CD4-positive, alpha-beta T cell treated with Interferon gamma for 1 hour (primary cell): Measurements from ENCODE around the gene ARHGAP28.

Experiments
- DNase-seq: peaks from one replicate; pipeline ENCODE4 v3.0.0-alpha.2; 2020

Gene ARHGAP28

DNA sequence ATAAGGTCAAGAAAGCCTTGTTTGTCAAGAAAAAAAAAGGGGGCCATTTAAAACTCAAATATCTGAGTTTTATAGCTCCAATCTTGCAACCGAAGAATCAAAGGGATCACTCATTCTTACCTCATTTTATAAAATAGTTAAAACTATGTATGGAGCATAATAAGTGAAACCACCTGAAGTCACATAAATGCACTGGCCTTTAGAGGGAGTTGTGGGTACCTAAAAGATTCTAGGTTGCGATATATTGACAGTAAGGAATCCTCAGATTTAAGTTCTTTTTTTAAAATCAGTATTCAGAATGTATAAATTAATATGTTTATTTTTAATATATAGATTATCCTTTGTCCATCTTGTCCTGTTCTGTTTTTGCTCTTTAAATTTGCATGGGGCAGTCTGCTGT, 3.4 kb downstream of the ARHGAP28 start:
- no peak for DNase-seq

DNA sequence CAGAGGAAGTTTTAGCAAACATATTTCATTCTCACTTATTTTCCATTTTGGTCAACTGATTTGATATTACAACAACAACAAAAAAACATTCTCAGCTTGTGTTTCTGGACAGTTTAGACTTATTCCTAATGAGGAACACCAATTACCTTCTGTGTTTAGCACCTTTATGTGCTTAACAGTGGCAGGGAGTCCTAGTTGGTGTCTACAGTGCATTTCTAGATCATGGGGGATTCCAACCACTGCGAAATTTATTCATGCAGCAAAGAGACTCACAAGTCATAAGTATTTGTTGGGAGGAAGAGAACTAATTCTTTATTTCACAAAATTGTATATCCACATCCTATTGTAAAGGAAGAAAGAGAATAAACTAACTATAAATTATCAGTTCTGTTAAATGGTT, 4.2 kb downstream of the ARHGAP28 start:
- no peak for DNase-seq

DNA sequence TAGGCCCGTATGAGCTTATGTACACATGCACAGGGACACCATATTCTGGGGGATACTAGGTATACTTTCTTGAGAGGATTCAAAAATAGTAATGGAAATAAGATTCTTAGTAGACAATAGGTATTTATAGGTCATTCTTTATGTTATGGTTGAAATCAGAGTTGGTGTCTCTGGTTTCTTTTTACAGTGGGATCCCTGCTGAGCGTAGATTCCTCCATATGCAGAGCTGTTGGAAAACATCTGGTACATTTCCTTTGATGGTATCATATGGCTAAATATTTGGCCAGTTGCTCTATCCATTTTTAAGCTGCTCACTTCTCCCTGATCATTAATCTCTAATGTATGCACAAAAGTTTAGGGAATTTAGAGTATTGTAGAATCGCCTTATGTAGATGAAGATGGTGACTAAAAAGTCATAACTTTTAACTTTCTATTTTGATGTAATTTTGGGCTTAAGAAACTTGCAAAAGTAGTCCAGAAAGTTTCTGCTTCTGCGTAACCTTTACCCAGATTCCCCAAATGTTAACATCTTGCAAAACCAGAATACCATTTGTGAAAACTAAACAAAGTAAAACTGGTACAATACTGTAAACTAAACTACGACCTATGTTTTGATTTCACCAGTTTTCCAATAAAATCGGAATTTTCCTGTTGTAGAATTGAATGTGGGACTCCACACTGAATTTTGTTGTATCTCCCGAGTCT, 5.4 kb downstream of the ARHGAP28 start:
- no peak for DNase-seq

DNA sequence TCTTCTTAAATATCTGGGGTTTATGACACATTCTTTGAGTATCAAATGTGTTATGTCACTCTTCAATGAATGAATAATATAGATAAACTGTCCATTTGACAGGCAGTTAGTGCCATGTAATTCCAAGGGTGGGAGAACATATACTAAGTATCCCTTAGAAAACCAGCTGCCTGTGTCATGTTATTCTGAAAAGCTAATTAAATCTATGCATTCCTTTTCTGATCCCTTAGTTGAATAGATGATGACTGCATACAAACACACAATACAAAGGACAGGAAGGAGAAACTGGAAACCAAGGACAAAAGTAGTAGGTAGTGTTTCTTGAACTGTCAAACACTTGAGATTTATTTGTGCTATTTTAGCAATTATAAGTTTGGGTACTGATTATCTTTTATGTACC, 8.3 kb downstream of the ARHGAP28 start:
- no peak for DNase-seq

DNA sequence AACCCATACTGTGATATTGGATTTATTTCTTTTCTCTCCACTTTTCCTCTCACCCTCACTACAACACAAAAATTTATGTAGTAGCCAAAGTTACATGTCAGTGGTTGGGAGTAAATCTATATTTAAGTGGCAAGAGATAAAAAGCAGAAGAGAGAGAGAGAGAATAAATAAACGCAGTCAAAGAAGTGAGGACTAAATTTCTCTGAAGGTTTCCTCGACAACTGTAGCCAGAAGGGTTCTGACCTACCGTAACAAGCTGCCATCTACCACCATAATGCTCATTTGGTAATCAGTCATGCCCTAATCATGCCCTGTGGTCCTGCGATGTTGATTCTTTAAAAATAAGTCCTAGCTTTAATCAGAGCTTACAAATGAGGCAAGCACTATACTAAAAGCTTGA, 9.1 kb downstream of the ARHGAP28 start:
- DNase-seq, result no peak

DNA sequence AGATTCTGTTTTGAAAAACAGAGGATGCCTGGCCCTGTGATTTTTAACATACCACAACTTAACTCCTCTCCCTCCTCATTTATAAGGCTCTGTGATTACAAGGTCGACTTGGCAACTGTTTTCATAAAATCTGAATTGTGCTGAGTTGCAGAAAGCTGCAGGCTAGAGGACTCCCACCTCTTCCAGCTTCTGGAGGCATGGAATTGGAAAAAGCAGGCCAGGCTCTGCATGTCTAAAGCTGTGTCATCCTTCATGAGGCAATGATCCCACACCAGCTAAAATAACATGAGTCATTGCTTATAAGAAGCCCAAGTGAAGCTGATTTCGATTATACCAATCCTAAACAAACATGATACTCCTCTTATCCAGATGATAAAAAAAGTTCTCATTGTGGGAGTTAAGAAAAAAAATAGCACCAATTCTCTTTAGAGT, 11.7 kb downstream of the ARHGAP28 start:
- DNase-seq, result no peak

DNA sequence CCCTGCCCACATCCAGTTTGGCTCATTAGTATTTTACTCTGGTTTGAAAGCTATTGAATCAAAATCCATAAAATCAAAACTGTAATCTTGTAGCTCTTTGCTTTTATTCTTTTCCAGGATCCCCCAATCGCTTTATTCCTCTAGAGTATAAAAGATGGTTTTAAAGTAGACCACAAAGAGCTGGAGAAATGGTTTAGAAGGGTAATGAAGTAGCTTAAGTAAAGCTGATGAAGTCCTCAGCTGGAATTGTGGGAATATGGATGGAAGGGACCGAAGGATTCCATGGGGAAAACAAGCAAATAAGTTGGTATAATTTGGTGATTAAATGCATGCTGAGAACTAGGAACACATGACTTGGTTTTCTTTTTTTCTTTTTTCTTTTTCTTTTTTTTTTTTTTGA, 12.3 kb downstream of the ARHGAP28 start:
- no peak for DNase-seq

DNA sequence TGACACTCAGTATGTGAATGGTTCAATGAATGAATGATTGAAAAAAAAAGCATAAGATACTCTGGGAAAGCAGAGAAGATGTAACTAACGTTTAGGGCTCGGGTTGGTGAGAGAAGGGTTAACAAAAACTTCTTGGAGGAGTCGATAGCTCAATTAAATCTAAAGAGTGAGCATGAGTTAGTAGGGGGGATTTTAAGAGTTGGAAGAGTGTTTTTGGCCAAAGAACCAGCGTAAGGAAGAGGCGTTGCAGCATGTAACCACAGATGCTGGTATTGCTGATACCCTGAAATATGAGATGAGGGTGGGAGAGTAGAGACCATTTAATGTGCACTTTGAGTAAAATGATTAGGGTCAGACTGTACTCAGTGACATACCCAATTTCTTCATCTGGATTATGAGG, 14.5 kb downstream of the ARHGAP28 start:
- DNase-seq, result no peak

DNA sequence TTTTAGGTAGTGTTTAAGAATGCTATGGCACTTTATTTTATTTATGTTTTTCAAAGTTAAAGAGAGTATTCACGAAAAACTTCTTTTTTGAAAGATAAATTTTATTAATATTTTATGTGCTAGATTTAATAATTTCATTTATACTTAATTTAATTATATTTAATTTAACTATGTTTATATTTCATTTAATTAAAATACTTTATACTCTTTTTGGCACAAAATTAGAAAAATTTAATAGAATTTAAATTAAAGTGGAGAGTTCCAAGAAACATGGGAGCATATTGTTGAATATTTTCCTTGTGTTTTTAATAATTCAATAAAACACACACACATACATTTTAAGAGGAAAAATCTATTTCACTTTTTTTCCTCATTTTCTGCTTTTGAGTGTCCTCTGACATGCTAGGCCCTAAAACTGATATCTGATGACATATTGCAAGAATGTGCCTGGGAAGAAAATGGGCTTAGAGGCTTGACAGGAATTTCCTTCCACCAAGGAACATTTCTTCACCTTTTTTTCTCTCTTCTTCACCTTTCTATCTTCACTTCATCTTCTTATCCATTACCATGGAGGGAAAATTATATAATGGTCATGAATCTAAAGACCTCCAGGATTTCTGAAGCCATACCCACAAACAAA, 15.4 kb downstream of the ARHGAP28 start:
- DNase-seq, result no peak

DNA sequence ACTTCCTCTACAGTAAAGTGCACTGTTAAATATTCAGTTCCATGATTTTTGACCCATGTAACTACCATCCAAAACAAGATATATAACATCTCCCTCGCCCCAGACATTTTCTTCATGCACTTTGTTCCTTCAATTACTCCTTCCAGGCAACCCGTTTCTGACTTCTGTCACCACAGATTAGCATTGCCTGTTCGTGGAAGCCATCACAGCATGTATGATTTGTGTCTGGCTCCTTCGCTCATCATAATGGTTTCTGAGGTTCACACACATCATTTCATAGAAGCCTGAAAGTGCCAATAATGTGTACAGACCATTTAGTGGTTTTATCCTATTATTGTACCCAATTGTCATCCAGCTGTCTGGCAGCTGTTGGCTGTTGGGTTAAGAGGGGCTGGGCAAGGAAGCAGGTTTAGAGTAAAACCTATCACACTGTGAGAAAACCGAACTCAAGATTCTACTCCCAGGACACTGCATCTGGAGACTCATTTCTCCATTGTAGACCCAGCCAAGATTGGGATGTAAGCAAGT, 16.1 kb downstream of the ARHGAP28 start:
- no peak for DNase-seq

DNA sequence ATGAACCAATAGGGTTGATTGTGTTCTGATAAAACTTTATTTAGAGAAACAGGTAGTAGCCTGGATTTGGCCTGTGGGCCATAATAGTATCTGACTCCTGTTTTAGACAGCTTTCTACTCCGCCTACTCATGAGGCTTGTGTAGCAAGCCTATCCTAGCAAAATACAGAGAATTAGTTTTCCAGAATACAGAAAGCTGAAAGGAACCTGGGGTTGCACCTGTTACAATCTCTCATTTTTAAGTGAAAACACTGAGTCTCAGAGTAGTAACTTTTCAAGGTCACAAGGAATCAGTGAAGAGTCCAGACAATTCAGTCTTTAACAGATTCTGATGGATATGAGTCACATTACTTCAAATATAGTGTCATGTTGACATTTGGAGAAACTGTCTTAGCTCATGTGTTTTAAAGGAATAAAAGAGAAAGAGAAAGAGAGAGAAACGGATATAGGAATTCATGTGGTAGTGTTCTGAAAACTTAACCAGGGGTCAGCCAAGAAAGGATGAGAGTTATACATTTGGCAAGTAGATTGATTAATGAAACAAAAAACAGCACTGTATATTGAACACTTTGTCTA, 17.0 kb downstream of the ARHGAP28 start:
- no peak for DNase-seq

DNA sequence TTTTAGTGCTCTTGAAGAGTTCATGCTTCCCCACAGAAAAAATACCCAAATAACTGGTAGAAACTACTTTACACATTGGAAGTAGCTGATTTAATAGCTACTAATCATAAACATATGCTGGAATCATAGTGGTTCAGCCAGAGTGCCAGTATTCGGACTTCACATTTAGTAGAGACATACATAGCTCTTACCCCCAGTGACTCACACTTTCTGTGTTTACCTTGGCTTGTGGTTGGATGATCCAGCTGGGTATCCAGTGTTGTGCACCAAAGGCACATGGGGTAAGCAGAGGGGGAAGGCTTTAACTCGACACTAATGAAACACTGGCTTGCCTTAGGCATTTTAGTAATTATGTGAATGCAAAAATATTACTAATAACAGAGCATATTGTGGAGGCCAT, 18.1 kb downstream of the ARHGAP28 start:
- no peak for DNase-seq

DNA sequence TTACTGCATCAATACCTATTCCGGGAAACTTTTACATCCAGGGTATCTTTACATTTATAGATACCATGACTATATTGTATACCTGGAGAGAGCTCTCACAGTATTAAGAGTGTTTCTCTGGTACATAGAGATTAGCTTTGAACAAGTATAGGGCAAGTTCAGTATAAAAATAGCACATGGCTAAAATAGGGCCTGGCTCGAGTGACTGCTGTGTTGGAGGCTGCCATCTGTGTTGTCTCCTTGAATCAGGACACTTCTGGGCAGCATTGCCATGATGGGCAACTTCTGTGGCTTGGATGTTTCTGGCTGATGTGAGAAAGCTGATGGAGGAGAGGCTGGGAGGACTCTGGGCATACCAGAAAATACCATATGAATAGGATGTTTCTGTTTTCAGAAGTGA, 18.7 kb downstream of the ARHGAP28 start:
- no peak for DNase-seq

DNA sequence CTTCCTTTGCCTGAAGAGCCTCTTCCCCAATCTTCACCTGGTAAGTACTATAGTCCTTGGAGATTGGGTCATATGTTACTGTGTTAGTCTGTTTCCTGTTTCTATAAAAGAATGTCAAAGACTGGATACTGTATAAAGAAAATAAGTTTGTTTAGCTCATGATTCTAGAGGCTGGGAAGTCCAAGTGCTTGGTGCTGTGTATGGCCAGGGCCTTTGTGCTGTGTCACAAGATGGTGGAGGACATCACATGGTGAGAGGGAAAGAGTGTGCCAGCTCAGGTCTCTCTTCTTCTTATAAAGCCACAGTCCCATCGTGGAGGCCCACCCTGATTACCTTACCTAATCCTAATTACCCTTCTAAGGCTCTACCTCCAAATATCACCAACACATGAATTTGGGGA, 20.9 kb downstream of the ARHGAP28 start:
- no peak for DNase-seq

DNA sequence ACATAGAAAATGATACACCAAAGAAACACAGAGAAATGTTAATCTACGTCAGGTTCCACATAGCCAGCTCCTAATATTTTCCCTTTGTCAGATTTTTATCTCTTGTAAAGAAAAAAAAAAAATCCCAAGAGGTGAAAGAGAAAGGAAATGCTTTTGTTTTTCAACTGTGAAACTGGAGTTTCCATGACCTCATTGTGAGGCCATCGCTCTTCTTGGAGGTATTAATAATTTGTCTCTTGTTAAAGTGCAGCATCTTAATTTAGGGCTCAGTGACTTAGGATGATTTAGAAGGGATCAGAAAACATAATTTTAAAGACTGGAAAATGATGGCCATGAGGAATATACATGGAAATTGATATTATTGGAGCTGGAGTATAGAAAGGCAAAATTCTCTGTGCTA, 21.7 kb downstream of the ARHGAP28 start:
- no peak for DNase-seq

DNA sequence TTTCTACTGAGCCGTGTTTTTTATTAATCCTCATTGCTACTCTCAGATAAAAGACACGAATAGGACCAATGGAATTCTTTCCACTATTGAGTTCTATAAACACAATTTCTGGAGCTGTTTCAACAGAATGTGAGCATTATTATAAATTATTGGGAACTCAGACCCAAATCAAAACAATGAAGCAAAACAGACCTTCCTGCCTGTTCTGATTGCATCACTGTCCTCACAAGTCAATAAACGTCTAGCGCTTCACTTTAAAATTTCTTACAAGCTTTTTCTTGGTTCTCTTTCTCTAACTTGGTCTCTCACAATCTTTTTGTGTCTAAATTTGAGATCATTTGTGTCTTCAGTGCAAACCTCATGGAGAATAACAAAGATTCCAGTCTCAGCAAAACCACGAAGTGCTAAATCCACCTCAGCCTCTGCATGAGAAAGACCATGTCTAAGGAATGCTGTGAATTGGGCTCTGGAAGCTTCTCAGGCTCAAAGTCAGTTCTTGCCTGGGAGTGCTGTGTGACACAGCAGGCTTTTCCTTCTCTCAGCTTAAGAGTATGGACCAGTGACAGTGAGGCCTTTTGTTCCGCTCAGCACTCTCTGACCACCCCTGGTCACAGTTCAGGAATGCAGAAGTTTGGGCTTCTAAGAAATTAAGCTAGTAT, 22.8 kb downstream of the ARHGAP28 start:
- DNase-seq, result no peak

DNA sequence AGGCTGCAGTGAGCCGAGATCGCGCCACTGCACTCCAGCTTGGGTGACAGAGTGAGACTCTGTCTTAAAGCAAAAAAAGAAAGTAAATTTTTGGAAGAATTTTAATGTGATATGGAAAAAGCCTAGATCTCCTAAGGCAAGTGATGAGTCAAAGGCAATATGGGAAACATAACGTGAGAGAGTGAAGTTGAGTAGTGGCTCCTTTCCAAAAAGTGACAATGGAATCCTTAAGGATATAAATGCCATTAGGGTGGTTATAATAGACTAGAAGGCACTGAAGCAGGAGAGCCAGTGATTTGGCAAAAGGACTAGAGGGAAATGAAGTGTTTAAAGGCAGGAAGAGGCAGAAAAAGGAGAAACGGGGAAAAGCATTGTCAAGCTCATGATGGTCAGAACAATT, 25.6 kb downstream of the ARHGAP28 start:
- no peak for DNase-seq

DNA sequence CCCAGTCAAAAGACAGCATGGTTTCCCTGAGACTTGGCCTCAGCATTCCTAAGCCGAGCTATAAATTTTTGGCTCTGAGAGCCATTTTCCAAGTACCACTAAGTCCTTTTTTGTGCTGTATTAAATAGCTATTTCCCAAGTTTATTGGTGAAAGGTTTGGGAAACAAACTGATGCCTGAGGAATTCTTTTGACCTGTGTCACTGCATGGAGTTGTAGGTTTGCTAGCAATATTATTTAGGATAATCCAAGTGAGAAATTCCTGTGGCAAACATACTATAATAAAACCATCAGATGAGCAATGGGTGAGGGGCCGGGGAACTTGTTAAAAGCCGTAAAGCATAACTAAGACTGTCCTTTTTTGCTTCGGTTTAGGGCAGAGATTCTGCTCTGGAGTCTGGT, 28.4 kb downstream of the ARHGAP28 start:
- no peak for DNase-seq

DNA sequence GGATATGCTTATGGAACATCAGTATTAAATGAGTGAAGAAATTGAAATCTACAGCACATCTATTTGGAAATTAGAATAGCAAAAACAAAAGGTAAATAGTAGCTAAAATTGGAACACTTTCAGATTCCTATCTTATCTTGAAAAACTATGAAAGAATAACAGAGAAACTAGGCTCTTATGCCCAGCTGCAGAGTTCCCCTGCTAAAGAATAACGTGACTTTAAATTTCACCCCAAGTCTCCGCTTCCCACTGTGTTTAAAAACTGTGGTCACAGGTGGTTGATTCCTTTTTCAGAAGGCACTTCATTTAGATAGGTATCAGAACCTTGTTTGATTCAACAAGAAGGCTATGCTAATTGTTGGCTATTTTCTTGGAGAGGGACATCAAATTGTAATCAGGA, 30.1 kb downstream of the ARHGAP28 start:
- no peak for DNase-seq

DNA sequence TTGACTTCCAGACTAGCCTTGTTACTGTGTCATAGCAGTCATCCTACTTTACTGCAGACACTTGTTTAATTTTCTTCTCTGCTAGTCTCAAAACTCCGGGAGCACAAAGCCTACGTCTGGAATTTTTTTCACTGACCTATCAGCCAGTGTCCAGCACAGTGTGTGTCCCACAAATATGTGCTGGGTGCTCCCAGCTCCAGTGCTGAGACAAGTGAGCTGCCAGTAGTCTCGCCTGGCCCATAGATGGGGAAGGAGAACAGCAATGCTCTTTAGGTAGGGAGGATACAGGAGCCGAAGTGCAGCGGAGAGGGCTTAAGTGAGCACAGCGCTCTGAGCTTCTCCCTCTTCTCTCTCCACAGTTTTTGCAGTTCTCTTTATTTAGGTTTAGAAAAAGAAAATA, 34.0 kb downstream of the ARHGAP28 start:
- DNase-seq, result no peak

DNA sequence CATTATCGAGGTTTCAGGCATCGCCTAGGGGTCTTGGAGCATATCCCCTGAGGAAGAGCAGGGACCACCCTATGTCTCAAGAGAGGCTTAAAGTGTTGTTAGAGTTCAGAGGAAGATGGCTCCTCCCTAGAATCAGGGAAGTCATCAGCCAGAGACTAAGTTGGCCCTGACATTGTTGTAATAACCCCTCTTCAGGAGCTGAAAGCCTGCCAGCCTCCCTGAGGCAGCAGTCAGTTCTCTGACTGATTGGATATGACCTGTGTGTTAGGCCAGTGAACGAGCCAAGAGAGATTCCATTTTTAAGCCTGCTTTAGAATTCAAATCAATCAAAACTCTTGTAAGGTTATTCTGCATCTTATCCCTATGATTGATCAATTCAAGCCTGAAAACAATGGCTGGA, 34.9 kb downstream of the ARHGAP28 start:
- DNase-seq, result no peak

DNA sequence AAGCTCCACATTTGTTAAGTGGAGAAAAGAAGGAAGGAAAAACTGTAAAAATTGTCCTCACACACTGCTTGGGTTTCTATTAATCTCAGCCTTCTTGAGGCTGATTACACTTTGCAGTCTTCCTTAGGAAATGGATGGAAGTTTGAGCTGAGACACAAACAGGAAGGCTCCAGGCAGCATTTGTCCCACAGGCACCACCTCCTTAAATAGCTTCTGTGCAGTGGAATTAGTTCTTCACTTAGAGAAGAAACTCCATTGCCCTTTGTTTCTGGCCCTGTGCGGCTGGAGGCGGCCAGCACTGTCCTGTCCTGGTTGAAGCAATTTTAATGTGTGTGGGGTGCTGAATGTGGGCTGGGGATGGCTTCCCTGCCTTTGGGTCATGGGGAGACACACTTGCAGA, 44.3 kb downstream of the ARHGAP28 start:
- no peak for DNase-seq

DNA sequence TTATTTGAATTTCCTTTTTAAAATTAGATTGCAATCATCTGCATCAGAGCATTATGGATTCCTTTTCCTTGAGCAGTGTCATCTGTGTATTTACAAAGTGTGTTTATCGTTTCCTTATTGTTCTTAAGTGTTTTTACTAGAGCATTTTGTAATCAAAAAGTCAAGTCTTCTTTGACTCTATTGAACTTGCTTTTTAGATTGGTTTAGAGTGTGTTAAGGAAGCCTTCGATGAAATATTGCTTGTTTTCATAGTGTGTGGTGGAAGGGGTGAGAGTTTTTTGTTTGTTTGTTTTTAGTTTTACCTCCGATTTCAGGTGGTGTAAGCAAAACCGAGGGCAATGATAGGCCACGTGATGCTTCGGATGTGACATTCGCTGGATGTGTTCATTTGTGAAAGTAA, 45.7 kb downstream of the ARHGAP28 start:
- no peak for DNase-seq

DNA sequence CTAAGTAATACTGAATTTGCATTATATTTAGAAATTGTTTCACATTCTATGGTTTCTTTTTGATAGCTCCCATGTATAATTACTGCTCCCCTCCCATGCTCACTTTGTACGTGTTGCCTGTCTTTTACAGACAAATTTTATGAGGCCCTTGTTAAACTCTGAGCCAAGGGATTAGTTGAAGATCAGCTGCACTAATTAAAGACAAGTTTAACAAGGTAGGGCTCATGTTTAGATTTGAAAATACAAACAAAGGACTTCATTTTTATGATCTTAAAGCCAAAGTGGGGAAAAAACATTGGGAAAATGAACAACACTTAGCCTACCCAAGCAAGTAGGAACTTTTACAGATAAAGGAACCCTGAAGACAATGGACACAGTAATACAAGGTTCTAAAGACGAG, 46.2 kb downstream of the ARHGAP28 start:
- DNase-seq, result no peak
